IPS-18c (cell line): Measurements from ENCODE around the gene TLCD2.
"Not testable (repeated sequence)": the region's sequence is repeated elsewhere in the genome, so short reads cannot be mapped to it uniquely, and the experiment has no call there.

Source experiments
- H3K4me3 ChIP-seq: 2 replicates; pipeline ENCODE4 v1.7.0; 2013; ENCODE audit warnings: low read depth, mild to moderate bottlenecking, low read length, moderate library complexity; ENCODE audit not compliant: insufficient read depth
- H3K9me3 ChIP-seq: one replicate; pipeline ENCODE4 v1.6.1; 2013; ENCODE audit warnings: mild to moderate bottlenecking, low read length, moderate library complexity; ENCODE audit not compliant: control insufficient read depth, insufficient read depth

TLCD2 gene

DNA sequence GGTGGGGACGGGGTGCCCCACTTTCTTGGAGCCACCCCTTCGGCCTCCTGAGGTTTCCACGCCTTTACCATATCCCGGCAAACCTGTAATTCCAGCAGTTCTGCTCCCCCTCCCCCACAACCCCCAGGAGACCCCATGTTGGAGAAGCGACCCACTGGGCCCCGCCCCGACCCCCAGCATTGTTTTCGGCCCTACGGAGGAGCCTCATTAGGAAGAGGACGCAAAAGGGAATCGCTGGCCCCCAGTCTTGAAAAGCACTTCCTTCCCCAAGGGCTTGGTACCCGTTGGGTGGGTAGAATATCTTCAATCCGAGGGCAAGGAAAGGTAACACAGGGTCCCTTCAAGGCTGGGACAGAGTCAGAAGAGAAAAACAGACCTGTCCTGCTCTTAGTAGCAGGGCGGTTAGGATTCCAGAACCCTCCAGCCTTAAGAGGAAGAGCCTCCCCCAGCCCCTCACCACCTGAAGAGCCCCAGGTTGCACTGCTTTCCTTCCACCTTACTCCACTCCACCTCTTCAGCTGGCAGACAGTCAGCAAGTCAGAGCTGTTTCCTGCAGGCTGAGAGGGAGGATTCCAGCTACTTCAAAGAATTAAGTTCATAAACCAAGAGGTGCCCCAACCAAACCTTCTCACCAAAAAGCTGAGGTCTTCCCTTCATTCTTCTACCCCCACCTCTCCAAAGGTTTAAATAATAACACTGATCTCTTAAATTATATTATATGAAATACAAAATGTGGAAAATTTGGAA, 803 bp upstream of the TLCD2 start:
- Histone ChIP-seq H3K9me3 (no peaks in the 10 kb centered on the region), H3K4me3 (peak overlapping the region; percentile 63)

- no peaks in the 10 kb centered on the region for H3K9me3 ChIP-seq
- H3K4me3 ChIP-seq: peak overlapping the region; percentile 63; the same call in 1 of the 2 replicates
Observed at GRCh38 chr17:1709403-1709951, 700 bp downstream of the TLCD2 start.

DNA sequence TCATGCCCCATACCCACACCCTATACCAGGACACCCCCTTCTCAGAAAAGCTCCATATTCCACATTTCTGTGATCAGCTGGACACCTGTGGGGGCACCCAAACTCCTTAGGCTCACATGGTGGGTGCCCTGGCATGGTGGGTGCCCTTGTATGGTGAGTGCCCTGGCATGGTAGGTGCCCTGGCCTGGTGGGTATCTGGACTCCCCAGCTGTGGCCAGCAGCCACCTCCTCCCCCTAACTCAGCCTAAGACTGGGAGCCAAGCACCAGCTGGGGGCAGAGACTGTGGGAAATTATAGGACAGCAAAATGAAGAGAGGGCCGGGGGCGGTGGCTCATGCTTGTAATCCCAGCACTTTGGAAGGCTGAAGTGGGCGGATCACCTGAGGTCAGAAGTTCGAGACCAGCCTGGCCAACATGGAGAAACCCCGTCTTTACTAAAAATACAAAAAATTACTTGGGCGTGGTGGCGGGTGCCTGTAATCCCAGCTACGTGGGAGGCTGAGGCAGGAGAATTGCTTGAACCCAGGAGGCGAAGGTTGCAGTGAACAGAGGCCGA, 1.3 kb downstream of the TLCD2 start:
- not testable (repeated sequence) for H3K4me3 ChIP-seq, H3K9me3 ChIP-seq

DNA sequence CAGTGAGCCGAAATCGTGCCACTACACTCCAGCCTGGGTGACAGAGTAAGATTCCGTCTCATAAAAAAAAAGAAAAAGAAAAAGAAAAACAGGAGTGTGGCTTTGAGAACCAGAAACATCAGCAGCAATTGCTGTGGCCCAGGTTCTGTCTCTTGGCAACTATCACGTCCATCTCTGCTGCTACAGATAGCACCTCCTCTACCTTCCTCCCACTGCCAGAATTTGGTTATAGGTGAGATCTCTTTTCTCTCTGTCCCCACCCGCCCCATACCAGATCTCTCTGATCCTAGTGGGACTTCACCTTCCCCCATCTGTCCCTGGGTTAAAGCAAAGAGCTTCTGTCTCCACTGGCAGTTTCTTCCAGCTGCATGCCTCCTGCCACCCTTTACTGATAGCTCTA, 3.1 kb downstream of the TLCD2 start:
- Histone ChIP-seq H3K4me3 (no peak overlapping the region), H3K9me3 (no peaks in the 10 kb centered on the region)

DNA sequence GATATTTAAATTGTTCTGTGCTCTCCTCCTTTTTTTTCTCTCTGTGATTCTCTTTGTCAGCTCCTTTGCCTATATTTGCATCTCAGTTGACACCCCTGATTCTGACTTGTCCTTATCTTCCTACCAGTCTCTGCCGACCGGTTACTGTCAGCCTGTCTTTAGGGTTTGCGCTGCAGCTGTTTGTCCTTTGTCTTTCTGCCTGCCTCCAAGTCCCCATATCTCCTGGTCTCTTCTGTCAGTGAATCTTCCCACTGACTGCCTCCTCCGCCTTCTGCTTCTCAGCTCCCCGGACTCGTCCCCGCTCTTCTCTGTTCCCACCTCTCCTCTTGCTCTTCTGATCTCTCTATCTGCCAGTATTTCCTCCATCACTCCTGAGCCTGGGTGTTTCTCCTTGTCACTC, 5.2 kb downstream of the TLCD2 start:
- Histone ChIP-seq H3K4me3 (no peak overlapping the region), H3K9me3 (no peaks in the 10 kb centered on the region)

GRCh38 chr17:1703063-1703462, 7.1 kb downstream of the TLCD2 start:
- Histone ChIP-seq H3K4me3 (no peak overlapping the region), H3K9me3 (no peaks in the 10 kb centered on the region)

- not testable (repeated sequence) for H3K4me3 ChIP-seq, H3K9me3 ChIP-seq
Observed at GRCh38 chr17:1699891-1700290, 10.3 kb downstream of the TLCD2 start.

GRCh38 chr17:1697681-1698080, 12.5 kb downstream of the TLCD2 start:
- Histone ChIP-seq H3K9me3 (no peaks in the 10 kb centered on the region), H3K4me3 (no peak overlapping the region)

- H3K4me3 ChIP-seq: no peak overlapping the region
- H3K9me3 ChIP-seq: peaks cover 2% of the 10 kb centered on the region
Observed at GRCh38 chr17:1695365-1695764, 14.8 kb downstream of the TLCD2 start.

GRCh38 chr17:1693339-1693738, 16.8 kb downstream of the TLCD2 start:
- Histone ChIP-seq H3K4me3 (no peak overlapping the region), H3K9me3 (peaks cover 2% of the 10 kb centered on the region)

- Histone ChIP-seq H3K4me3 (no peak overlapping the region), H3K9me3 (peaks cover 2% of the 10 kb centered on the region)
Observed at GRCh38 chr17:1690544-1691221, 19.5 kb downstream of the TLCD2 start.

- H3K4me3 ChIP-seq, H3K9me3 ChIP-seq: not testable (repeated sequence)
Observed at GRCh38 chr17:1688405-1688804, 21.8 kb downstream of the TLCD2 start.

- H3K4me3 ChIP-seq: no peak overlapping the region
- H3K9me3 ChIP-seq: peaks cover 2% of the 10 kb centered on the region
Observed at GRCh38 chr17:1686086-1686485, 24.1 kb downstream of the TLCD2 start.

- H3K4me3 ChIP-seq: peak within 1 kb of the TSS; percentile 87
- H3K9me3 ChIP-seq: no peaks in the 10 kb centered on the region
Observed at GRCh38 chr17:1684378-1685189, 25.6 kb downstream of the TLCD2 start, which contains the start of gene PRPF8. PRPF8 (minus strand) TSS chr17:1684867; CDS start chr17:1684571, 296 bp downstream.

DNA sequence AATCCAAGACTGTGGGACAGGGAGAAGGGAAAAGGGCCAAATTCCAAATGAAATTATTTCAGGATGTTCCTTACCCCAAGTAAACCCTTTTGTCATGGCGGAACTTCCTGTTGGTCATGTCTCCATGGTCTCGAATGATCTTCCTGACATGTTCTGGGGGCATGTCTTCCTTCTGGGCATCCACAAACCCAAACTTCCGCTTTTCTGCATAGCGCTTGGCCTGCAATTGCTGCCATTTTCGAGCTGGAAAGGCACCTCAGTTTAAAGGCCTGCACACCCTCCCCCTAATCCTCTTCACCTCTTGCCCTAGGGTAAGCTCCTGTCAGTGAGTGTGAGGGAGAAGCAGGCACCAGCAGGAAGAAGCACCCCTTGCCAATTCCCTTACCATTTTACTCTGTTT, 26.7 kb downstream of the TLCD2 start:
- H3K4me3 ChIP-seq: peak overlapping the region; percentile 87; the same call in 1 of the 2 replicates
- no peaks in the 10 kb centered on the region for H3K9me3 ChIP-seq

- H3K4me3 ChIP-seq: no peak overlapping the region
Observed at GRCh38 chr17:1676401-1676800, 33.8 kb downstream of the TLCD2 start.

GRCh38 chr17:1673041-1673785, 37.0 kb downstream of the TLCD2 start:
- Histone ChIP-seq H3K9me3 (no peaks in the 10 kb centered on the region), H3K4me3 (no peak overlapping the region)

More at GRCh38 chr17:1676401-1676800, 33.8 kb downstream of the TLCD2 start:
- H3K9me3 ChIP-seq: no peaks in the 10 kb centered on the region
